Activated effector memory CD4-positive, alpha-beta T cell treated with Interleukin-2 at 50 U/mL for 16 hours (primary cell): ENCODE results near the gene PPP4R3A.
"Not testable (repeated sequence)": the region's sequence is repeated elsewhere in the genome, so short reads cannot be mapped to it uniquely, and the experiment has no call there.

Experiments used
- DNase-seq: peaks from one replicate; pipeline ENCODE4 v3.0.0-alpha.2; 2020

PPP4R3A gene

DNA sequence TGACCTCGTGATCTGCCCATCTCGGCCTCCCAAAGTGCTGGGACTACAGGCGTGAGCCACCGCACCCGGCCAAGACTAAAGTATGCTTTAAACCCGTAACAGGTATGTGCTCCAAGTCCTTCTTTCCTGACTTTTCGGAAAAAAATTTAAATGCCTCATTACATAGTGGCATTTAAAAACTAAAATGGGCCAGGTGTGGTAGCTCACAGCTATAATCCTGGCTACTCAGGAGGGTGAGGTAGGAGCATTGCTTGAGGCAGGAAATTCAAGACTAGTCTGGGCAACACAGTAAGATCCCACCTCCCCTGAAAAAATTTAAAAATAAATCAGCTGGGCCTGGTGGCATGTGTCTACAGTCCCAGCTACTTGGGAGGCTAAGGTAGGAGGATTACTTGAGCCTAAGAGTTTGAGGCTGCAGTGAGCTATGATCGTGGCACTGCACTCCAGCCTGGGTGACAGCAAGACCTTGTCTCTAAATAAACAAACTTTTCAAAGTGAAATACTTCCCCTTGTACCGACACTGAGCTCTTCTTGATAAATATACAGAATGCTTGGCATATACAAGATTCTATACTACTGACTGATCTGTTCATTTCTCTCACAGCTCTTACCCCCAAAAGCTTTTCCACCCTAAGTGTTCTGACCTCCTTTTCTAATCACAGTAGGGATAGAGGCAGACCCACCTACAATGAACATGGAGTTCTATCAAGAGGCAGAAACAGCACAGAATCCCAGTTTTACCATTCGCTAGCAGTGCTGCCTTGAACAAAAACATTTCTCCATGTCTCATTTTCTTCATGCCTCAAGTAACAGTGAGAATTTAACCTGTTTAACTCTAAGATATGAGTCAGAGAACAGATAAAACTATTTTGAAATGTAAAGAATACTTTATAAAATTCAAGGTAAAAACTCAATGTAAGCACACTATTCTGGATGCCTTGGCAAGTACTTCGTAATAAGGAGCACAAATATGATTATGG lies 7.9 kb downstream of the PPP4R3A start:
- no peak for DNase-seq

DNA sequence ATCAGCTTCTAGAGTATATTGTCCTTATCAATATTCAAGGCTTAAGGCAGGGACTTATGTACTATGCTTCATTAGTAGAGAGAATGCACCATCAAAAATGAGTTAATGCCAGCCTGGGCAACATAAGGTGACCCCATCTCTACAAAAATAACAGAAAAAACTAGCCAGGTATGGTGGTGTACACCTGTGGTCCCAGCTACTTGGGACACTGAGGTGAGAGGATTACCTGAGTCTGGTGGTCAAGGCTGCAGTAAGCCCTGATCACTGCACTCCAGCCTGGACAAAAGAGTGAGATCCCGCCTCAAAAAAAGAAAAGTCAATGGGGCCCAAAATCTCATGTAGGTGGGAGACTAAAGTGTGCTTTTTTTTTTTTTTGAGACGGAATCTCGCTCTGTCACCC lies 8.8 kb downstream of the PPP4R3A start:
- DNase-seq, result no peak

DNA sequence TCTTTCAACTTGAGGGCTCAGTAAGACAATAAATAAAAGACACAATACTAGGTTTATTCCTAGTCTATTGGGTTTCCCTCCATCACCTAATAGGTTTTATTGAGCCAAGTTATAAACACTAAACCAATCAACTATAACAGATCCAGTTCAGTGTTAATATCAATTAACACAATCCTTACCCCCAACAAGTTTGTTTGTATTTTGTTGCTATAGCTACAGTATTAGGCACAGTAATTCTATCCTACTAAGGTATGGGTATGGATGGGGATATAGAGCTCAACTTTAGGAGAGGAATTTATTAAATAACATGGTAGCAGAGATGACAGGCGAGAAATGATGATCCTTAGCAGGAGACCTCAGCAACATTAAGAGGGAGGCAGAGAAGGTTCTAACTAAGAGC lies 13.3 kb downstream of the PPP4R3A start:
- DNase-seq, result no peak

GRCh38 chr14:91494392-91495065 lies 15.6 kb downstream of the PPP4R3A start:
- DNase-seq, result not testable (repeated sequence)

DNA sequence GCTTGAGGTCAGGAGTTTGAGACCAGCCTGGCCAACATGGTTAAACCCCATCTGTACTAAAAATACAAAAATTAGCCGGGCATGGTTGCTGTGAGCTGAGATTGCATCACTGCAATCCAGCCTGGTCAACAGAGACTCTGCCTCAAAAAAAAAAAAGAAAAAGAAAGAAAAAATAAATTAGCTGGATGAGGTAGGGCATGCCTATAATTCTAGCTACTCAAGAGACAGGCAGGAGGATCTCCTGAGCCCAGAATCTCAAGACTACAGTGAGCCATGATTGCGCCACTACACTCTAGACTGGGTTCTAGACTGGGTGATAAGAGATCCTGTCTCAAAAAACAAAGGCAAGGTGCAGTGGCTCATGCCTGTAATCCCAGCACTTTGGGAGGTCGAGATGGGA lies 16.9 kb downstream of the PPP4R3A start:
- DNase-seq, result no peak

- DNase-seq, result no peak
Measured at GRCh38 chr14:91484744-91485143, 25.4 kb downstream of the PPP4R3A start.

- no peak for DNase-seq
Measured at GRCh38 chr14:91484186-91484585, 25.9 kb downstream of the PPP4R3A start.

- no peak for DNase-seq
Measured at GRCh38 chr14:91482263-91483013, 27.7 kb downstream of the PPP4R3A start.

GRCh38 chr14:91477388-91477787 lies 32.7 kb downstream of the PPP4R3A start:
- no peak for DNase-seq

- no peak for DNase-seq
Measured at GRCh38 chr14:91473046-91473445, 37.1 kb downstream of the PPP4R3A start.

- DNase-seq, result no peak
Measured at GRCh38 chr14:91470216-91470615, 39.9 kb downstream of the PPP4R3A start.

- no peak for DNase-seq
Measured at GRCh38 chr14:91466192-91466591, 43.9 kb downstream of the PPP4R3A start.

DNA sequence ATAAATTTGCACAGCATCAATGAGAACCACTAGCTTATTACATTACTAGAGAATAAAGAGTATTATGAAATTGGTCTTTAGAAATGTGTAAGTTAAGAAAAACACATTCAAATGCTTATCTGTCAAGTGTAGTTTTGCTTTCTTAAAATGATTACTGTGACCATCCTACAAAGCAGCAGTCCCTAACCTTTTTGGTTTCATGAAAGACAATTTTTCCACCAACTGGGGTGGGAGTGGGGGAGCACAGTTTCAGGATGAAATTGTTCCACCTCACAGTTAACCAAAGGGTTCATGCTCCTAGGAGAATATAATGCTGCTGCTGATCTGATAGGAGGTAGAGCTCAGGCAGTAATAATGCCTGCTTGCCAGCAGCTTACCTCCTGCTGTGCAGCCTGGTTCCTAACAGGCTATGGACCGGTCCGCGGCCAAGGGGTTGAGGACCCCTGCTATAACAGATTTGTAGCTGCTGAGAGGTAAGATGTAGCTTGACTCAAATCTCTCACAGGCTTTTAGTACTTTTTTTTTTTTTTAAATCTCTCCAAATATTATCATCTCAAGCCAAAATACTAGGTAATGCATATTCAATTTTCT lies 45.4 kb downstream of the PPP4R3A start:
- no peak for DNase-seq

DNA sequence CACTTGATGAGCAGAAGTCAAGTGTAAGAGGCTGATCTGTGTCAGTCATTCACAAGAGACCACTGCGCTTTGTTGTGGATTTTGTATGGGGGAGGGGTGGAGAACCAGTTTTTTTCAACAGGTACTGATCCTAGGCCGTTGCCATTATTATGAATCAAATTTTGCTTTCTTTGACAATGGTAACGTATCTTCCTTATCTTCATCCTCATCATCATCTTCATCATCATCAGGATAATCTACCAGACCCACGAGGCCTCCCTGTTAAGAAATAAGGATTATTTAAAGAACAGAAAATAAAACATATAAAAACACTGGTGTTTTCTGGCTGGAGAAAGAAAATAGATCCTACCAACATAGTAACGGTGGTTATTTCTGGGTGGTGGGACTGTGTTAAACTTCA lies 51.5 kb downstream of the PPP4R3A start:
- DNase-seq, result no peak

DNA sequence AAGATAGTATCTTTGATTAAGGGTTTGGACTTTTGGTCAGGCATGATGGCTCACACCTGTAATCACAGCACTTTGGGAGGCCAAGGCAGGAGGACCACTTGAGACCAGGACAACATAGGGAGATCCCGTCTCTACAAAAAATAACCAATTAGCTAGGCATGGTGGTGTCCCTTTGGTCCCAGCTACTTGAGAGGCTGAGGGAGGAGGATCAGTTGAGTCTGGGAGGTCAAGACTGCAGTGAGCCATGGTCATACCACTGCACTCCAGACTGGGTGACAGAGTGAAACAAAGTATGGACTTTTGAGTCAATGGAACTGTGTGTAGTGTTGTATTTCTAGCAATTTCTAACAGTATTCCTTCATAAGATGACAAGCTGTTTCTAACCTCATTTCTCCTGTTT lies 53.8 kb downstream of the PPP4R3A start:
- no peak for DNase-seq

GRCh38 chr14:91454580-91454979 lies 55.5 kb downstream of the PPP4R3A start:
- no peak for DNase-seq

DNA sequence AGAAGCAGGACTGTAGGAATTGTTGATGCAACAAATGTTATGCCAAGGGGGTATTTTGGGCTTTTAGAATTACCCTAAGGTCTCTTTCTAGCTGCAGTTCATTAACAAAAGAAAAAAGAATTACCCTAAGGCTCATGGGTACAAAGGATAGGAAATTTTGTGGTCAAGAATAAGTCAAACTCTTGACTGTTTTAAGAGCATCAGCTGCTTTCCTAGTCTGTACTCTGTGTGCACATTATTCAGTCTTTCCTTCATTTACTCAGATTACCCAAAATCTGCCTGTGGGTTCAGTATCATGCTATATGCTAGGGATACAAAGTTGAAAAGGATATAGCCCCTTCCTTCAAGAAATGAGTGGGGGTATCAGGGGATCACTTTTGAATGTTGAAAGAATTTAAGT lies 56.0 kb downstream of the PPP4R3A start:
- no peak for DNase-seq

DNA sequence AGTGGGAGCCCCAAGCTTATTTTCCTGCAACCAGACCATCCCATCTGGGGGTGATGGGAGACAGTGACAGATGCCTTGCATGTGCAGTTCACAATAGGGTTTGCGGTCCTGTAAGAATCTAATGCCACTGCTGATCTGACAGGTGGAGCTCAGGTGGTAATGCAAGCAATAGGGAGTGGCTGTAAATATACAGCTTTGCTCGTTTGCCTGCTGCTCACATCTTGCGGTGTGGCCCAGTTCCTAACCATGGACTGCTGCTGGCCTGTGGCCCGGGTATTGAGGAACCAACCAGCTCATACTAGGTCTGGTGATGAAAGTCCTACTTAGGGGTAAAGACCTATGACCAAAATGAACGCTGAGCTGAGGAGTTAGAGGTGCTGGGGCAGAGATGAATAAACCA lies 56.4 kb downstream of the PPP4R3A start:
- DNase-seq, result no peak

GRCh38 chr14:91444335-91445020 lies 65.6 kb downstream of the PPP4R3A start:
- DNase-seq, result no peak

DNA sequence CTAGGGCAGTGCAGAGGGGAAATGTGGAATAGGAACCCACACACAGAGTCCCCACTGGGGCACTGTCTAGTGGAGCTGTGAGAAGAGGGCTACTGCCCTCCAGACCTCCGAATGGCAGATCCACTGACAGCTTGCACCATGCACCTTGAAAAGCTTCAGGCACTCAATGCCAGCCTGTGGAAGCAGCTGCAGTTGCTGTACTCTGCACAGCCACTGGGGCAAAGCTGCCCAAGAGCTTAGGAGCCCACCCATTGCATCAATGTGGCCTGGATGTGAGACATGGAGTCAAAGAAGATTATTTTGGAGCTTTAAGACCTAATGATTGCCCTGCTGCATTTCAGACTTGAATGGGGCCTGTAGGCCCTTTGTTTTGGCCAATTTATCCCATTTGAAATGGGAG lies 70.8 kb downstream of the PPP4R3A start:
- DNase-seq, result no peak

DNA sequence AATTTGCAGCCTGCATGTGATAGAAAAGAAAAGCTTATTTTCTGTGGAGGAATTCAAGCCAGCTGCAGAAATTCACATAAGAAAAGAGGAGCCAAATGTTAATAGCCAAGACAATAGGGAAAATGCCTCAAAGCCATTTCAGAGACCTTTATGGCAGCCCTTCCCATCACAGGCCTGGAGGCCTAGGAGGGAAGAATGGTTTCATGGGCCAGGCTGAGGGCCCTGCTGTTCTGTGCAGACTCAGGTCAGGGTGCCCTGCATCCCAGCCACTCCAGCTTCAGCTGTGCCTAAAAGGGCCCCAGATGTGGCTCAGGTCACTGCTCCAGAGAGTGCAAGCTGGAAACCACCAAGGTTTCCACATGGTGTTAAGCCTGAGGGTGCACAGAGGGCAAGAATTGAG lies 71.3 kb downstream of the PPP4R3A start:
- DNase-seq, result no peak

DNA sequence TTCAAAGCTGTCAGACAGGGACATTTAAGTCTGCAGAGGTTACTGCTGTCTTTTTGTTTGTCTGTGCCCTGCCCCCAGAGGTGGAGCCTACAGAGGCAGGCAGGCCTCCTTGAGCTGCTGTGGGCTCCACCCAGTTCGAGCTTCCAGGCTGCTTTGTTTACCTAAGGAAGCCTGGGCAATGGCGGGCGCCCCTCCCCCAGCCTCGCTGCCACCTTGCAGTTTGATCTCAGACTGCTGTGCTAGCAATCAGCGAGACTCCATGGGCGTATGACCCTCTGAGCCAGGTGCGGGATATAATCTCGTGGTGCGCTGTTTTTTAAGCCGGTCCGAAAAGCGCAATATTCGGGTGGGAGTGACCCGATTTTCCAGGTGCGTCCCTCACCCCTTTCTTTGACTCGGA lies 73.8 kb downstream of the PPP4R3A start:
- not testable (repeated sequence) for DNase-seq
